Natural killer cell (primary cell): ENCODE results near the gene CEACAM16. TPM values are rescaled to one million over a fixed set of nuclear protein-coding genes. Genes with fewer than 3 reads are reported as not detected.
"Not testable (repeated sequence)": the region's sequence is repeated elsewhere in the genome, so short reads cannot be mapped to it uniquely, and the experiment has no call there.

Source experiments
- ATAC-seq, 3 donors: fragments of 150-1000 bp in 2 of 3; fragments of 200-7000 bp in 1 of 3; cut with Tn5 transposase; 1 replicate in 1 of 3; 2 replicates in 2 of 3; pipeline ENCODE4 v1.10.0; 2021; ENCODE audit warnings: mild to moderate bottlenecking in 2 of 3, moderate library complexity in 2 of 3
- DNase-seq, 2 donors: peaks; one replicate each; pipeline versions ENCODE4 v3.0.0 to v3.0.0-alpha.2; 2013 to 2021; ENCODE audit warnings: mixed read lengths in 1 of 2
- H3K27ac ChIP-seq: one replicate; pipeline ENCODE4 v1.5.1; 2013; ENCODE audit warnings: mild to moderate bottlenecking, low read length
- H3K27me3 ChIP-seq: one replicate; pipeline ENCODE4 v1.6.1; 2013; ENCODE audit warnings: low read length; ENCODE audit not compliant: control insufficient read depth, insufficient read depth
- H3K36me3 ChIP-seq: one replicate; pipeline ENCODE4 v1.6.1; 2013; ENCODE audit warnings: low read length; ENCODE audit not compliant: control insufficient read depth, insufficient read depth
- H3K4me1 ChIP-seq: one replicate; pipeline ENCODE4 v1.6.1; 2013; ENCODE audit warnings: low read length; ENCODE audit not compliant: control insufficient read depth, insufficient read depth
- H3K4me3 ChIP-seq: one replicate; pipeline ENCODE4 v1.5.1; 2013; ENCODE audit warnings: low read length
- H3K9me3 ChIP-seq: one replicate; pipeline ENCODE4 v1.6.1; 2013; ENCODE audit warnings: low read length; ENCODE audit not compliant: control insufficient read depth, insufficient read depth
- H3K27ac Mint-ChIP-seq, 2 donors: one replicate each; pipeline ENCODE4 v1.8.0; 2022; ENCODE audit warnings: mild to moderate bottlenecking in 2 of 2, mixed read lengths in 2 of 2, moderate library complexity in 1 of 2
- H3K27me3 Mint-ChIP-seq, 2 donors: one replicate each; pipeline ENCODE4 v1.8.0; 2022; ENCODE audit warnings: low read depth in 2 of 2, mixed read lengths in 2 of 2
- H3K36me3 Mint-ChIP-seq: one replicate; pipeline ENCODE4 v1.8.0; 2022; ENCODE audit warnings: mixed read lengths
- H3K4me1 Mint-ChIP-seq, 2 donors: one replicate each; pipeline ENCODE4 v1.8.0; 2022; ENCODE audit warnings: mixed read lengths in 2 of 2
- H3K4me3 Mint-ChIP-seq: one replicate; pipeline ENCODE4 v1.8.0; 2022; ENCODE audit warnings: mild to moderate bottlenecking, moderate library complexity, mixed read lengths
- H3K9me3 Mint-ChIP-seq, 2 donors: one replicate each; pipeline ENCODE4 v1.8.0; 2022; ENCODE audit warnings: mixed read lengths in 2 of 2
- CTCF ChIP-seq: fragments of 200-600 bp; IDR thresholded peaks from one replicate; pipeline ENCODE4 v1.8.0; 2022; ENCODE audit warnings: antibody characterized with exemption
- WGBS: methylation state at CpG from one replicate; pipeline ENCODE4 v1.1.7; 2013; ENCODE audit warnings: missing lambda C conversion rate; ENCODE audit not compliant: insufficient coverage; 5-methylcytosine and 5-hydroxymethylcytosine counted together
- intact Hi-C: fragments of 100-400 bp; cut with micrococcal nuclease; formaldehyde crosslinking; loops from one replicate; pipeline ENCODE4 v1.14.2; 2022
- total RNA-seq, 4 donors: library from RNA; stranded (reverse); fragments of 120-200 nt in 1 of 4; gene quantifications; one replicate each; pipeline versions ENCODE4 v1.2.3 to v1.2.4, GENCODE V29; 2013 to 2022

Gene CEACAM16
- total RNA-seq, 3 donors from 2014 or later (not counting 1 experiment from before 2014, with no cell fraction given) = not detected

GRCh38 chr19:44708940-44709339 is 10.0 kb downstream of the CEACAM16 start:
- intact Hi-C loops = no loop called here
- Histone ChIP-seq H3K9me3 (no peaks in the 10 kb centered on the region), H3K4me3 (no peak overlapping the region), H3K36me3 (no peaks in the 10 kb centered on the region), H3K4me1 (peaks cover 11% of the 10 kb centered on the region), H3K27ac (no peak overlapping the region), H3K27me3 (no peaks in the 10 kb centered on the region)
- no peak for ATAC-seq
- H3K27ac Mint-ChIP-seq = no peak overlapping the region
- H3K9me3 Mint-ChIP-seq = no peaks in the 10 kb centered on the region
- WGBS = 77% methylated on average over 5 of the region's 5 CpGs
- no peak for DNase-seq
- no peaks in the 10 kb centered on the region for H3K27me3 Mint-ChIP-seq
- peaks cover 8 to 10% of the 10 kb centered on the region in 2 donors for H3K4me1 Mint-ChIP-seq
- H3K4me3 Mint-ChIP-seq = no peak overlapping the region
- no peak for TF ChIP-seq CTCF
- no peaks in the 10 kb centered on the region for H3K36me3 Mint-ChIP-seq

GRCh38 chr19:44709434-44710266 is 10.7 kb downstream of the CEACAM16 start:
- H3K9me3 Mint-ChIP-seq, intact Hi-C loops, H3K9me3 ChIP-seq, ATAC-seq, H3K27ac Mint-ChIP-seq, H3K36me3 ChIP-seq, H3K27me3 ChIP-seq, H3K36me3 Mint-ChIP-seq, H3K4me3 Mint-ChIP-seq, H3K4me1 Mint-ChIP-seq, H3K27me3 Mint-ChIP-seq, DNase-seq, H3K27ac ChIP-seq, H3K4me3 ChIP-seq: not testable (repeated sequence)
- 94% methylated on average over 3 of the region's 4 CpGs for WGBS
- H3K4me1 ChIP-seq = peaks cover 11% of the 10 kb centered on the region

GRCh38 chr19:44710483-44710882 is 11.5 kb downstream of the CEACAM16 start:
- DNase-seq (no peak), ATAC-seq (peak in 1 of 3 donors; percentile 10)
- Mint-ChIP-seq H3K27ac (peak overlapping the region in 1 of 2 donors; percentile 13), H3K4me3 (no peak overlapping the region), H3K9me3 (peaks cover 0 to 2% of the 10 kb centered on the region in 2 donors), H3K36me3 (no peaks in the 10 kb centered on the region), H3K27me3 (no peaks in the 10 kb centered on the region), H3K4me1 (peaks cover 8 to 10% of the 10 kb centered on the region in 2 donors)
- H3K27ac ChIP-seq = no peak overlapping the region
- peaks cover 5% of the 10 kb centered on the region for H3K9me3 ChIP-seq
- H3K4me1 ChIP-seq = peaks cover 11% of the 10 kb centered on the region
- no peak for TF ChIP-seq CTCF
- no peaks in the 10 kb centered on the region for H3K36me3 ChIP-seq
- intact Hi-C loops = no loop called here
- H3K27me3 ChIP-seq = no peaks in the 10 kb centered on the region
- H3K4me3 ChIP-seq = no peak overlapping the region
- 30% methylated on average over 14 of the region's 14 CpGs for WGBS

DNA sequence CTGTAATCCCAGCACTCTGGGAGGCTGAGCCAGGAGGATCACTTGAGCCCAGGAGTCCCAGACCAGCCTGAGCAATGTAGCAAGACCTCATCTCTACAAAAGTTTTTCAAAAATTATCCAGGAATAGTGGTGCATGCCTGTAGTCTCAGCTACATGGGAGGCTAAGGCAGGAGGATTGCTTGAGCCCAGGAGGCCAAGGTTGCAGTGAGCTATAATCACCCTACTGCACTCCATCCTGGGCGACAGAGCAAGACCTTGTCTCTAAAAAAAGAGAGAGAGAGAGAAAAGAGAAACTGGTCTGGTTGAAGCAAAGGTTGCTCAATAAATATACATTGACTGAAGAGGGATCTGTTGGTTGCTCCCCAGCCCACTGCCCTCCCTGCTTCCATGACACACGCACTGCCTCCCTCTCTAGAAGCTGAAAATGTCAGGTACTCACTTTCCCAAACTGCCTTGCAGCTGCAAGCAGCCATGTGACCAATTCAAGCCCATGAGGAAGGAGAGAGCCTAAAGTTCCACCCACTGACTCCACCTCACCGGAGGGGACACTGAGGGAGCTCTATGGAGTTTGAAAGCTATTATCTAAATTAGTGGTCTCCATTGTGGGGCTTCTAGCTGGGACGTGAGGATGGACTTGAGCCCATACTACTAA is 14.0 kb downstream of the CEACAM16 start:
- Histone ChIP-seq H3K9me3 (peaks cover 5% of the 10 kb centered on the region), H3K36me3 (no peaks in the 10 kb centered on the region), H3K27me3 (no peaks in the 10 kb centered on the region), H3K27ac (no peak overlapping the region), H3K4me3 (no peak overlapping the region), H3K4me1 (peaks cover 11% of the 10 kb centered on the region)
- ATAC-seq (no peak), DNase-seq (no peak)
- H3K27ac Mint-ChIP-seq = no peak overlapping the region
- H3K36me3 Mint-ChIP-seq = no peaks in the 10 kb centered on the region
- H3K9me3 Mint-ChIP-seq = peaks cover 0 to 2% of the 10 kb centered on the region in 2 donors
- H3K27me3 Mint-ChIP-seq = no peaks in the 10 kb centered on the region
- no peak overlapping the region for H3K4me3 Mint-ChIP-seq
- 67% methylated on average over 2 of the region's 4 CpGs for WGBS
- TF ChIP-seq CTCF = no peak
- peaks cover 8 to 10% of the 10 kb centered on the region in 2 donors for H3K4me1 Mint-ChIP-seq
- intact Hi-C loops = no loop called here
